ENCODE data around the gene A3GALT2.

DNA sequence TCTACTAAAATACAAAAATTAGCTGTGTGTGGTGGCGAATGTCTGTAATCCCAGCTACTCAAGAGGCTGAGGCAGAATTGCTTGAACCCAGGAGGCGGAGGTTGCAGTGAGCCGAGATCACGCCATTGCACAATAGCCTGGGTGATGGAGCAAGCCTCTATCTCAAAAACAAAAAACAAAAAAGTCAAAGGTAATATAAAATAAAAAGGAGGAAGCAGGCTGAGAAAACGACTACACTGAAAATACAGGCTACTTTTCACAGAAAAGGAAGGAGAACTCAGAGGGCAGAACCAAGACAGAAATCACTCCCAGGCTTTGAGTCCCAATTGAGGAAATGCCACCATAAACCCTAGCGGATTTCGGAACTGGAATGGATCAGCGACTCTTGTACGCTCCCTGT, 5.9 kb upstream of the A3GALT2 start:
- TF ChIP-seq, protein P1, sequence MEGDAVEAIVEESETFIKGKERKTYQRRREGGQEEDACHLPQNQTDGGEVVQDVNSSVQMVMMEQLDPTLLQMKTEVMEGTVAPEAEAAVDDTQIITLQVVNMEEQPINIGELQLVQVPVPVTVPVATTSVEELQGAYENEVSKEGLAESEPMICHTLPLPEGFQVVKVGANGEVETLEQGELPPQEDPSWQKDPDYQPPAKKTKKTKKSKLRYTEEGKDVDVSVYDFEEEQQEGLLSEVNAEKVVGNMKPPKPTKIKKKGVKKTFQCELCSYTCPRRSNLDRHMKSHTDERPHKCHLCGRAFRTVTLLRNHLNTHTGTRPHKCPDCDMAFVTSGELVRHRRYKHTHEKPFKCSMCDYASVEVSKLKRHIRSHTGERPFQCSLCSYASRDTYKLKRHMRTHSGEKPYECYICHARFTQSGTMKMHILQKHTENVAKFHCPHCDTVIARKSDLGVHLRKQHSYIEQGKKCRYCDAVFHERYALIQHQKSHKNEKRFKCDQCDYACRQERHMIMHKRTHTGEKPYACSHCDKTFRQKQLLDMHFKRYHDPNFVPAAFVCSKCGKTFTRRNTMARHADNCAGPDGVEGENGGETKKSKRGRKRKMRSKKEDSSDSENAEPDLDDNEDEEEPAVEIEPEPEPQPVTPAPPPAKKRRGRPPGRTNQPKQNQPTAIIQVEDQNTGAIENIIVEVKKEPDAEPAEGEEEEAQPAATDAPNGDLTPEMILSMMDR (IDR thresholded peaks at IDR 0.05 in 2 of 3, conservative IDR thresholded peaks at IDR 0.05 in 1 of 3; ENCODE audit: insufficient read depth in 2 of 3, low read depth in 1 of 3, low read length in 3 of 3): no peak
- TF ChIP-seq, protein P2, sequence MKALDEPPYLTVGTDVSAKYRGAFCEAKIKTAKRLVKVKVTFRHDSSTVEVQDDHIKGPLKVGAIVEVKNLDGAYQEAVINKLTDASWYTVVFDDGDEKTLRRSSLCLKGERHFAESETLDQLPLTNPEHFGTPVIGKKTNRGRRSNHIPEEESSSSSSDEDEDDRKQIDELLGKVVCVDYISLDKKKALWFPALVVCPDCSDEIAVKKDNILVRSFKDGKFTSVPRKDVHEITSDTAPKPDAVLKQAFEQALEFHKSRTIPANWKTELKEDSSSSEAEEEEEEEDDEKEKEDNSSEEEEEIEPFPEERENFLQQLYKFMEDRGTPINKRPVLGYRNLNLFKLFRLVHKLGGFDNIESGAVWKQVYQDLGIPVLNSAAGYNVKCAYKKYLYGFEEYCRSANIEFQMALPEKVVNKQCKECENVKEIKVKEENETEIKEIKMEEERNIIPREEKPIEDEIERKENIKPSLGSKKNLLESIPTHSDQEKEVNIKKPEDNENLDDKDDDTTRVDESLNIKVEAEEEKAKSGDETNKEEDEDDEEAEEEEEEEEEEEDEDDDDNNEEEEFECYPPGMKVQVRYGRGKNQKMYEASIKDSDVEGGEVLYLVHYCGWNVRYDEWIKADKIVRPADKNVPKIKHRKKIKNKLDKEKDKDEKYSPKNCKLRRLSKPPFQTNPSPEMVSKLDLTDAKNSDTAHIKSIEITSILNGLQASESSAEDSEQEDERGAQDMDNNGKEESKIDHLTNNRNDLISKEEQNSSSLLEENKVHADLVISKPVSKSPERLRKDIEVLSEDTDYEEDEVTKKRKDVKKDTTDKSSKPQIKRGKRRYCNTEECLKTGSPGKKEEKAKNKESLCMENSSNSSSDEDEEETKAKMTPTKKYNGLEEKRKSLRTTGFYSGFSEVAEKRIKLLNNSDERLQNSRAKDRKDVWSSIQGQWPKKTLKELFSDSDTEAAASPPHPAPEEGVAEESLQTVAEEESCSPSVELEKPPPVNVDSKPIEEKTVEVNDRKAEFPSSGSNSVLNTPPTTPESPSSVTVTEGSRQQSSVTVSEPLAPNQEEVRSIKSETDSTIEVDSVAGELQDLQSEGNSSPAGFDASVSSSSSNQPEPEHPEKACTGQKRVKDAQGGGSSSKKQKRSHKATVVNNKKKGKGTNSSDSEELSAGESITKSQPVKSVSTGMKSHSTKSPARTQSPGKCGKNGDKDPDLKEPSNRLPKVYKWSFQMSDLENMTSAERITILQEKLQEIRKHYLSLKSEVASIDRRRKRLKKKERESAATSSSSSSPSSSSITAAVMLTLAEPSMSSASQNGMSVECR (CRISPR knock-in tag; IDR thresholded peaks at IDR 0.05): no peak
- TF ChIP-seq MTA3 (IDR thresholded peaks at IDR 0.05; ENCODE audit: borderline replicate concordance) (no peak), SMARCE1 (IDR thresholded peaks at IDR 0.05) (no peak), ZNF274 (IDR thresholded peaks at IDR 0.05; ENCODE audit: borderline replicate concordance, low read depth, low read length) (no peak), NFIC (IDR thresholded peaks at IDR 0.05) (no peak), ZNF23 (CRISPR knock-in tag; IDR thresholded peaks at IDR 0.05) (no peak), JUND (IDR thresholded peaks at IDR 0.05; ENCODE audit: borderline replicate concordance, low read depth, low read length) (no peak), JUND (tag; IDR thresholded peaks at IDR 0.05; ENCODE audit: borderline replicate concordance, low read depth, low read length) (no peak), MAFK (IDR thresholded peaks at IDR 0.05; ENCODE audit: low read length) (no peak)
- TF ChIP-seq, protein P3, sequence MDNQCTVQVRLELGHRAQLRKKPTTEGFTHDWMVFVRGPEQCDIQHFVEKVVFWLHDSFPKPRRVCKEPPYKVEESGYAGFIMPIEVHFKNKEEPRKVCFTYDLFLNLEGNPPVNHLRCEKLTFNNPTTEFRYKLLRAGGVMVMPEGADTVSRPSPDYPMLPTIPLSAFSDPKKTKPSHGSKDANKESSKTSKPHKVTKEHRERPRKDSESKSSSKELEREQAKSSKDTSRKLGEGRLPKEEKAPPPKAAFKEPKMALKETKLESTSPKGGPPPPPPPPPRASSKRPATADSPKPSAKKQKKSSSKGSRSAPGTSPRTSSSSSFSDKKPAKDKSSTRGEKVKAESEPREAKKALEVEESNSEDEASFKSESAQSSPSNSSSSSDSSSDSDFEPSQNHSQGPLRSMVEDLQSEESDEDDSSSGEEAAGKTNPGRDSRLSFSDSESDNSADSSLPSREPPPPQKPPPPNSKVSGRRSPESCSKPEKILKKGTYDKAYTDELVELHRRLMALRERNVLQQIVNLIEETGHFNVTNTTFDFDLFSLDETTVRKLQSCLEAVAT (IDR thresholded peaks at IDR 0.05): no peak
